GM12801 (cell line): Measurements from ENCODE around the gene SLC34A2.

Source experiments
- TF ChIP-seq, protein P1 (sequence below): IDR thresholded peaks from one replicate; pipeline ENCODE4 v1.5.1; 2011; ENCODE audit warnings: control low read depth; ENCODE audit not compliant: insufficient read length; ENCODE audit errors: extremely low read depth

SLC34A2 gene

GRCh38 chr4:25703731-25704388 lies 48.2 kb downstream of the SLC34A2 start:
- TF ChIP-seq, protein P1, sequence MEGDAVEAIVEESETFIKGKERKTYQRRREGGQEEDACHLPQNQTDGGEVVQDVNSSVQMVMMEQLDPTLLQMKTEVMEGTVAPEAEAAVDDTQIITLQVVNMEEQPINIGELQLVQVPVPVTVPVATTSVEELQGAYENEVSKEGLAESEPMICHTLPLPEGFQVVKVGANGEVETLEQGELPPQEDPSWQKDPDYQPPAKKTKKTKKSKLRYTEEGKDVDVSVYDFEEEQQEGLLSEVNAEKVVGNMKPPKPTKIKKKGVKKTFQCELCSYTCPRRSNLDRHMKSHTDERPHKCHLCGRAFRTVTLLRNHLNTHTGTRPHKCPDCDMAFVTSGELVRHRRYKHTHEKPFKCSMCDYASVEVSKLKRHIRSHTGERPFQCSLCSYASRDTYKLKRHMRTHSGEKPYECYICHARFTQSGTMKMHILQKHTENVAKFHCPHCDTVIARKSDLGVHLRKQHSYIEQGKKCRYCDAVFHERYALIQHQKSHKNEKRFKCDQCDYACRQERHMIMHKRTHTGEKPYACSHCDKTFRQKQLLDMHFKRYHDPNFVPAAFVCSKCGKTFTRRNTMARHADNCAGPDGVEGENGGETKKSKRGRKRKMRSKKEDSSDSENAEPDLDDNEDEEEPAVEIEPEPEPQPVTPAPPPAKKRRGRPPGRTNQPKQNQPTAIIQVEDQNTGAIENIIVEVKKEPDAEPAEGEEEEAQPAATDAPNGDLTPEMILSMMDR, result no peak

DNA sequence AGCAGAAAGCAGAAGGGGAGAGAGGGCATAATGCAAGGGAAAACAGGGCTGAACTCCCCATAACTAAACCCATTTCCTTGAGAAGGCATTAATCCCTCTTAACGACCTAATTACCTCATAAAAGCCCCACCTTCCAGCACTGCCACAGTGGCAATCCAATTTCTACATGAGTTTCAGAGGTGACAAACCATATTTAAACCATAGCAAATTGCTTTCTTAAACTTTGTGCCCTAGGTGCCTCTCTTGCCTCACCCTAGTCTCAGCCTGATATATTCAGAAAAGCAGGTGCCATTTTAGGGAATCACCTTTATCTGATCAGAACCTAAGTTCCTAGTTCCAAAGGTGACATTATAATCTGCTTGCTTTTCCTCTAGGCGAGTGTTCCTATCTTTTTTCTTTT lies 48.9 kb downstream of the SLC34A2 start:
- TF ChIP-seq, protein P1, result no peak

GRCh38 chr4:25710637-25711036 lies 55.0 kb downstream of the SLC34A2 start:
- TF ChIP-seq, protein P1, result no peak

DNA sequence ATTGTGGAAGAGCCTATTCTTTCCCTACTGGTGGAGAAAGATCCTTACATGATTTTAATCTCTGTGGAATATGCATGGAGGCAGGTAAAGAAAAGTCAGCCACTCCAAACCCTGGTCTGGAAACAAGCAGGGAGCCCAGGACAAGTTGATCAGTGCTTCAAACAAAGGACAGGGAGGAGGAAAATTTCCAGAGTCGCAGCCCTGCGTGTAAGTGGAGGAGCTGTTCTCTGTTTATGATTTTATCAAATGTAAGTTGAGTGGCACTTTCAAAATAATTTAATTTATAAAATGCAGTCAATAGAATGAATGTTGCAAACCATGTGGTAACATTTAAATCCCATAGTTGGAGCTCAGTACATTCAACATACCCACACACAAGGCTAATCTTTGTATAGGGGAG lies 57.0 kb downstream of the SLC34A2 start:
- TF ChIP-seq, protein P1, result no peak

DNA sequence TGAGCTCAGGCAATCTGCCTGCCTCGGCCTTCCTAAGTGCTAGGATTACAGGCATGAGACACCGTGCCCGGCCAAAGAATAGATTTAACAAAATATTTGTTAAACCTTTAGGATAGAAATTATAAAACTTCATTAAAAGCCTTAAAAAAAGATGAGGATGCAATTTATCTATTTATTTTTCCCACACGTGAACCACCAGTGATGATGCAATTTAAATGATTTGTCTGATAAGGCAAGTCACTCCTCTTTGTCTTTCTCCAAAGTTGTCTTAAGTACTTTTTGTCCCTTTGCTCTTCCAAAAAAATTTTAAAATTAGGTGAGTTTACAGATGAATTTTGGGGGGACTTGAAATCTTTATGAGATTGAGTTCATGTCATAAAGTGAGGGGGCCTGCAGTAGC lies 58.2 kb downstream of the SLC34A2 start:
- TF ChIP-seq, protein P1, result no peak

DNA sequence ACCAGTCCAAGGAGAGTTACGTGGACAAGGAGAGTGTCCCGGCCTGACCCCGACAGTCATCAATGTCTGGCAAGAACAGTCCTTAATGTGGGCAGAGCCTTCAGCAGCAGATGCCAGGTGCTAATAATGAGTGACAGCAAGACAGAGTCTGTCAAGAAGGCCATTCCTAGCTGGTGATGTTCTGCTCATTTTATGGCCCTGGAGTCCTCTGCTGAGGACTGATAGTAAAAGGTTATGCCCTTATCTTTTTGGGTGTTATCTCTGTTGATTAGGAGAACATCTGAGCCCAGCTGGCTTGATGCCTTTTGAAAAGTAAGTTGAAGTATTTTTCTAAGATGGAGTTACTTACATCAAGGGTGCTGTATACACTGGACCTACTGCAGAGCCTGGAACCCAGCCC lies 67.3 kb downstream of the SLC34A2 start:
- TF ChIP-seq, protein P1, result no peak

- TF ChIP-seq, protein P1, result no peak
These were observed 67.8 kb downstream of the SLC34A2 start for GRCh38 chr4:25723409-25723808.

GRCh38 chr4:25725870-25726269 lies 70.2 kb downstream of the SLC34A2 start:
- TF ChIP-seq, protein P1, result no peak
